IPS-18c (cell line): ENCODE data around the gene RFTN1.

Experiments used
- H3K4me3 ChIP-seq: 2 replicates; pipeline ENCODE4 v1.7.0; 2013; ENCODE audit warnings: low read depth, mild to moderate bottlenecking, low read length, moderate library complexity; ENCODE audit not compliant: insufficient read depth
- H3K9me3 ChIP-seq: one replicate; pipeline ENCODE4 v1.6.1; 2013; ENCODE audit warnings: mild to moderate bottlenecking, low read length, moderate library complexity; ENCODE audit not compliant: control insufficient read depth, insufficient read depth

Gene RFTN1

GRCh38 chr3:16482194-16482769 is 31.2 kb downstream of the RFTN1 start:
- Histone ChIP-seq H3K9me3 (no peaks in the 10 kb centered on the region), H3K4me3 (no peak overlapping the region)

GRCh38 chr3:16481546-16481897 is 32.0 kb downstream of the RFTN1 start:
- no peaks in the 10 kb centered on the region for H3K9me3 ChIP-seq

GRCh38 chr3:16480861-16481545 is 32.5 kb downstream of the RFTN1 start:
- H3K9me3 ChIP-seq: no peaks in the 10 kb centered on the region
- no peak overlapping the region for H3K4me3 ChIP-seq

More at GRCh38 chr3:16481546-16481897, 32.0 kb downstream of the RFTN1 start:
- H3K4me3 ChIP-seq: no peak overlapping the region

GRCh38 chr3:16478516-16478915 is 35.0 kb downstream of the RFTN1 start:
- Histone ChIP-seq H3K9me3 (no peaks in the 10 kb centered on the region), H3K4me3 (no peak overlapping the region)

- Histone ChIP-seq H3K4me3 (no peak overlapping the region), H3K9me3 (no peaks in the 10 kb centered on the region)
Measured at GRCh38 chr3:16477521-16477920, 36.0 kb downstream of the RFTN1 start.

GRCh38 chr3:16477056-16477455 is 36.4 kb downstream of the RFTN1 start:
- H3K9me3 ChIP-seq: no peaks in the 10 kb centered on the region
- H3K4me3 ChIP-seq: no peak overlapping the region

- no peaks in the 10 kb centered on the region for H3K9me3 ChIP-seq
- no peak overlapping the region for H3K4me3 ChIP-seq
Measured at GRCh38 chr3:16476636-16477035, 36.9 kb downstream of the RFTN1 start.

GRCh38 chr3:16475766-16476165 is 37.7 kb downstream of the RFTN1 start:
- Histone ChIP-seq H3K9me3 (no peaks in the 10 kb centered on the region), H3K4me3 (no peak overlapping the region)

GRCh38 chr3:16474920-16475319 is 38.6 kb downstream of the RFTN1 start:
- H3K9me3 ChIP-seq: no peaks in the 10 kb centered on the region
- no peak overlapping the region for H3K4me3 ChIP-seq

GRCh38 chr3:16474216-16474615 is 39.3 kb downstream of the RFTN1 start:
- no peak overlapping the region for H3K4me3 ChIP-seq
- H3K9me3 ChIP-seq: no peaks in the 10 kb centered on the region

- no peak overlapping the region for H3K4me3 ChIP-seq
- no peaks in the 10 kb centered on the region for H3K9me3 ChIP-seq
Measured at GRCh38 chr3:16472593-16472992, 40.9 kb downstream of the RFTN1 start.

GRCh38 chr3:16471897-16472296 is 41.6 kb downstream of the RFTN1 start:
- H3K9me3 ChIP-seq: no peaks in the 10 kb centered on the region
- H3K4me3 ChIP-seq: no peak overlapping the region

GRCh38 chr3:16470590-16470989 is 42.9 kb downstream of the RFTN1 start:
- Histone ChIP-seq H3K9me3 (no peaks in the 10 kb centered on the region), H3K4me3 (no peak overlapping the region)

GRCh38 chr3:16468336-16469098 is 45.0 kb downstream of the RFTN1 start:
- Histone ChIP-seq H3K4me3 (no peak overlapping the region), H3K9me3 (no peaks in the 10 kb centered on the region)

GRCh38 chr3:16468002-16468335 is 45.5 kb downstream of the RFTN1 start:
- no peaks in the 10 kb centered on the region for H3K9me3 ChIP-seq
- no peak overlapping the region for H3K4me3 ChIP-seq

GRCh38 chr3:16467393-16467792 is 46.1 kb downstream of the RFTN1 start:
- Histone ChIP-seq H3K4me3 (no peak overlapping the region), H3K9me3 (no peaks in the 10 kb centered on the region)

GRCh38 chr3:16466822-16467221 is 46.7 kb downstream of the RFTN1 start:
- no peaks in the 10 kb centered on the region for H3K9me3 ChIP-seq
- H3K4me3 ChIP-seq: no peak overlapping the region

- Histone ChIP-seq H3K9me3 (no peaks in the 10 kb centered on the region), H3K4me3 (no peak overlapping the region)
Measured at GRCh38 chr3:16464511-16465148, 48.9 kb downstream of the RFTN1 start.
